Stomach (tissue), 9 donors: ENCODE data around the gene OFD1. TPM values are rescaled to one million over a fixed set of nuclear protein-coding genes. Genes with fewer than 3 reads are reported as not detected.
"Not testable (repeated sequence)": the region's sequence is repeated elsewhere in the genome, so short reads cannot be mapped to it uniquely, and the experiment has no call there.

Experiments used
- DNase-seq, 2 donors: peaks; one replicate each; pipeline versions ENCODE4 v3.0.0 to v3.0.0-alpha.2; 2013 to 2019
- H3K27ac ChIP-seq, 5 donors: fragments of 200-600 bp in 4 of 5; sonication (generic) in 4 of 5; one replicate each; pipeline ENCODE4 v1.5.1; 2013 to 2019; ENCODE audit warnings: mild to moderate bottlenecking in 1 of 5, moderate library complexity in 1 of 5
- H3K27me3 ChIP-seq, 3 donors: fragments of 200-600 bp; sonication (generic); one replicate each; pipeline ENCODE4 v1.5.1; 2017 to 2019; ENCODE audit warnings: mixed run types in 1 of 3
- H3K36me3 ChIP-seq, 4 donors: fragments of 200-600 bp; sonication (generic); 1 replicate in 3 of 4; 2 replicates in 1 of 4; pipeline ENCODE4 v1.5.1; 2016 to 2019
- H3K4me1 ChIP-seq, 4 donors: fragments of 200-600 bp; sonication (generic); one replicate each; pipeline ENCODE4 v1.5.1; 2016 to 2019
- H3K4me3 ChIP-seq, 4 donors: fragments of 200-600 bp; sonication (generic) in 3 of 4; one replicate each; pipeline ENCODE4 v1.5.1; 2016 to 2019; ENCODE audit warnings: mild to moderate bottlenecking in 1 of 4
- H3K9me3 ChIP-seq, 4 donors: fragments of 200-600 bp; sonication (generic); one replicate each; pipeline ENCODE4 v1.5.1; 2016 to 2019
- EP300 ChIP-seq: sonication (generic); formaldehyde crosslinking; IDR thresholded peaks from one replicate; pipeline ENCODE4 v1.6.1; 2017; ENCODE audit warnings: antibody characterized with exemption
- POLR2A ChIP-seq, 4 donors: fragments of 450-650 bp; IDR thresholded peaks; one replicate each; pipeline ENCODE4 v1.6.1; 2016; ENCODE audit warnings: antibody characterized with exemption in 4 of 4, control low read depth in 2 of 4, mild to moderate bottlenecking in 1 of 4, moderate library complexity in 1 of 4
- POLR2AphosphoS5 ChIP-seq, 3 donors: sonication (generic); formaldehyde crosslinking; IDR thresholded peaks; one replicate each; pipeline ENCODE4 v1.6.1; 2016; ENCODE audit warnings: antibody characterized with exemption in 3 of 3
- WGBS, 5 donors: extraction: QIAGEN DNeasy Blood & Tissue Kit in 3 of 5; methylation state at CpG; one replicate each; pipeline versions ENCODE4 v1.1.5 to v1.1.7; 2013 to 2018; 5-methylcytosine and 5-hydroxymethylcytosine counted together
- intact Hi-C: fragments of 100-400 bp; cut with DNase I; formaldehyde crosslinking; loops from one replicate; pipeline ENCODE4 v1.15.1; 2023; ENCODE audit warnings: low total_unique reads
- polyA plus RNA-seq, 3 donors: library from polyadenylated mRNA; stranded (reverse); fragments of 200-250 nt; gene quantifications; one replicate each; pipeline ENCODE4 v1.2.3, GENCODE V29; 2013
- total RNA-seq, 5 donors: library from RNA; depleted of rRNA; stranded (reverse); fragments of >200 nt; gene quantifications; one replicate each; pipeline versions ENCODE4 v1.1.0 to v1.2.3, GENCODE V29; 2014 to 2016
- TF ChIP-seq, protein P1 (sequence below), 7 experiments: fragments of 450-650 bp in 4 of 7; fragments of 200-600 bp in 3 of 7; sonication (generic) in 3 of 7; IDR thresholded peaks; one replicate each; pipeline ENCODE4 v1.5.1; 2016 to 2019; ENCODE audit warnings: antibody characterized with exemption in 7 of 7, control low read depth in 2 of 7, mild to moderate bottlenecking in 1 of 7
- donor health status: healthy with polysubstance abuse.
- donor health status: Bipolar disorder and iron deficiency.
- donor health status: healthy.

Gene OFD1
- total and polyA plus RNA-seq, 8 donors, result 15.6 to 144 (median 49.5) TPM

DNA sequence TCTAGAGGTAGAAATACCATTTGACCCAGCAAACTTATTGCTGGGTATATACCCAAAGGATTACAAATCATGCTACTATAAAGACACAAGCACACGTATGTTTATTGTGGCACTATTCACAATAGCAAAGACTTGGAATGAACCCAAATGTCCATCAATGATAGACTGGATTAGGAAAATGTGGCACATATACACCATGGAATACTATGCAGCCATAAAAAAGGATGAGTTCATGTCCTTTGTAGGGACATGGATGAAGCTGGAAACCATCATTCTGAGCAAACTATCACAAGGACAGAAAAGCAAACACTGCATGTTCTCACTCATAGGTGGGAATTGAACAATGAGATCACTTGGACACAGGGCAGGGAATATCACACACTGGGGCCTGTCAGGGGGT is 4.0 kb upstream of the OFD1 start:
- H3K9me3 ChIP-seq, H3K4me3 ChIP-seq, H3K27me3 ChIP-seq, H3K36me3 ChIP-seq, intact Hi-C loops, H3K27ac ChIP-seq, DNase-seq: not testable (repeated sequence)
- H3K4me1 ChIP-seq, result peaks cover 5 to 41% (median 20%) of the 10 kb centered on the region in 4 donors
- WGBS, 5 donors, result 90 to 100% (median 92%) methylated on average over 1 of the region's 1 CpG

DNA sequence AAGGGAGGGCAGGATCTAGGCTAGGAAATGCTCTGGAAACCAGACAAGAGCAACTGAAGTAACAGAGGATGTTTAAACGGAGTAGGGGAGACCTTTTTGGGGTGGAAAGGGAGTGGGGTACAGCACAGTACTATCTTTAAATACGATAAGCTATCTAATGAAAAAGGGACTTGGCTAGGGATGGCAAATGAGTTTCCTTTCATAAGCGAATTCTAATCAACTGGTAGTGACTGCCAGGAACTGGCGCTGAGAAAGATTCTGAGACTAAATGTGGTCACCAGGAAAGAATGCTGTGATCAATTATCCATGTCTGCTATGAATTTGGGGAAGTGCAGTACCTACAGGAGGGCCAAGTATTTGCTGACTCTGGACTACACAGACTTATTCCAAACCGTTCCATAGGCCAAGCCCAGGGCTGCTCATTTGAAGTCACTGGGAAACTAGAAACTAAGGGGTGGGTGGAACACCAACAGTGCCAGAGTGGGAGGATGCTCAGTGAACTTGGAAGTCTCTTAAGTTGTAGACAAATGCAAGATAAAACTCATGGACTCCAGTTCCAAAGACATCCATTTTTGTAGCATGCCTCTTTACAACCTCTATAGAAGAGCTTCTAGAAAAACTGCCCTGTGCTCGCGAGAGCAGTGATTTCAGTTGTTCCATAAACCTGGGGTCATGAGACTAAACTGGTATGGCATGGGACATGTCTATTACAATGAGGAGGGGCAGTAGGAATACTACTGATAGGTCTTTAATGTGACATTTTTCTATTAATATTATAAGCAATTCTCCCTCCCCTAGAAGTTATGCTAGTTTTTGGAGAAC is 2.1 kb upstream of the OFD1 start:
- TF ChIP-seq EP300, result no peak
- H3K4me3 ChIP-seq, result no peak overlapping the region
- peak overlapping the region; percentile 52 to 95 (median 90) for H3K27ac ChIP-seq
- peaks cover 0 to 10% (median 0%) of the 10 kb centered on the region in 3 donors for H3K27me3 ChIP-seq
- peaks cover 0 to 2% (median 0%) of the 10 kb centered on the region in 4 donors for H3K36me3 ChIP-seq
- no peaks in the 10 kb centered on the region for H3K9me3 ChIP-seq
- intact Hi-C loops, result no loop called here
- WGBS, 5 donors, result 28 to 58% (median 55%) methylated on average over 7 of the region's 7 CpGs
- peak in 1 of 2 donors; percentile 67 for DNase-seq
- H3K4me1 ChIP-seq, result peaks cover 5 to 55% (median 28%) of the 10 kb centered on the region in 4 donors

DNA sequence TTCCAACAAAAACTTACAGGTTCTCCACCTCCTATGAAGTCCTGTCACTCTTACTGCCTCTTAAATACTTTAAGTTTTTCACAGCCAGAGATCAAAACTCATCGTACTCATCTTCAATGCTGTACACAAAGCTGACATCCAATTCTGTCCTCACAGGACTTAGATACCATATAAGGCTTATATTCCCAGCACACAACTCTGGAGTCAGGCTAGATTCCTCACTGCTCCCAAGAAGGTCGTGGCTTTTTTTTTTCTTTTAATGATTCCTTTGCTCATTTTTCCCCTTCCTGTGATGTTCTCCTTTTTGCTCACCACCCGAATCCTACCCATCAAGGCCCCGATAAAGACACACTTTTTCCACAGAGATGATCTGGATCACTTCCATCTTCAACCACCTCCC is 1.0 kb upstream of the OFD1 start:
- WGBS, 5 donors, result 15 to 47% (median 32%) methylated on average over 4 of the region's 4 CpGs
- H3K27me3 ChIP-seq, result peaks cover 0 to 10% (median 0%) of the 10 kb centered on the region in 3 donors
- H3K4me1 ChIP-seq, result peaks cover 5 to 61% (median 28%) of the 10 kb centered on the region in 4 donors
- DNase-seq, result peak in 1 of 2 donors; percentile 16
- TF ChIP-seq POLR2A (IDR thresholded peaks at IDR 0.05) (no peak), EP300 (no peak), POLR2AphosphoS5 (IDR thresholded peaks at IDR 0.05) (no peak)
- TF ChIP-seq, protein P1, sequence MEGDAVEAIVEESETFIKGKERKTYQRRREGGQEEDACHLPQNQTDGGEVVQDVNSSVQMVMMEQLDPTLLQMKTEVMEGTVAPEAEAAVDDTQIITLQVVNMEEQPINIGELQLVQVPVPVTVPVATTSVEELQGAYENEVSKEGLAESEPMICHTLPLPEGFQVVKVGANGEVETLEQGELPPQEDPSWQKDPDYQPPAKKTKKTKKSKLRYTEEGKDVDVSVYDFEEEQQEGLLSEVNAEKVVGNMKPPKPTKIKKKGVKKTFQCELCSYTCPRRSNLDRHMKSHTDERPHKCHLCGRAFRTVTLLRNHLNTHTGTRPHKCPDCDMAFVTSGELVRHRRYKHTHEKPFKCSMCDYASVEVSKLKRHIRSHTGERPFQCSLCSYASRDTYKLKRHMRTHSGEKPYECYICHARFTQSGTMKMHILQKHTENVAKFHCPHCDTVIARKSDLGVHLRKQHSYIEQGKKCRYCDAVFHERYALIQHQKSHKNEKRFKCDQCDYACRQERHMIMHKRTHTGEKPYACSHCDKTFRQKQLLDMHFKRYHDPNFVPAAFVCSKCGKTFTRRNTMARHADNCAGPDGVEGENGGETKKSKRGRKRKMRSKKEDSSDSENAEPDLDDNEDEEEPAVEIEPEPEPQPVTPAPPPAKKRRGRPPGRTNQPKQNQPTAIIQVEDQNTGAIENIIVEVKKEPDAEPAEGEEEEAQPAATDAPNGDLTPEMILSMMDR (IDR thresholded peaks at IDR 0.05), result no peak
- peak overlapping the region in 4 of 5 donors; percentile 90 to 95 (median 92) for H3K27ac ChIP-seq
- intact Hi-C loops, result no loop called here
- peak overlapping the region; percentile 57 to 81 (median 70) for H3K4me3 ChIP-seq
- no peaks in the 10 kb centered on the region for H3K9me3 ChIP-seq
- peaks cover 0 to 7% (median 0%) of the 10 kb centered on the region in 4 donors for H3K36me3 ChIP-seq

DNA sequence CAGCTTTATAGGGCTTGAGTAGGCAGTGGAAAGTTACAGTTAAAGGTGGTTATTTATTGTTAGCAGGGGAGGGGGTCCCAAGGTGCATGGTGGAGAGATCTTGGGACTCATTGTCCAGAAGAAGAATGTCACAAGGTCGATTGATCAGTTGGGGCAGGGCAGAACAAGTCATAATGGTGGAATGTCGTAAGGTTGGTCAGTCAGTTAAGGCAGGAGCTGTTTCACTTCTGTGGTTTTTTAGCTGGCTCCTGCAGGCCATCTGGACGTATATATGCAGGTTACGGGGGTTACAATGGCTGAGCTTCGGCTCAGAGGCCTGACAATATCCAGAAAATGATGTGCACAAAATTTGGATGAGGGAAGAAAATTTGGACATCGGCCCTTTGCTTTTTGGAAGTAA is 7.1 kb downstream of the OFD1 start:
- intact Hi-C loops, result no loop called here
- 69 to 81% (median 77%) methylated on average over 6 of the region's 6 CpGs for whole genome bisulfite sequencing, 5 donors
- H3K4me1 ChIP-seq, result peaks cover 0 to 19% (median 6%) of the 10 kb centered on the region in 4 donors
- no peaks in the 10 kb centered on the region for H3K9me3 ChIP-seq
- DNase-seq, result no peak
- no peak for TF ChIP-seq POLR2AphosphoS5 (IDR thresholded peaks at IDR 0.05)
- no peak for TF ChIP-seq EP300
- TF ChIP-seq POLR2A (IDR thresholded peaks at IDR 0.05), result no peak
- TF ChIP-seq, protein P1 (IDR thresholded peaks at IDR 0.05), result no peak
- H3K36me3 ChIP-seq, result peaks cover 0 to 50% (median 29%) of the 10 kb centered on the region in 4 donors
- no peak overlapping the region for H3K4me3 ChIP-seq
- peak overlapping the region in 2 of 5 donors; percentile 5 to 83 for H3K27ac ChIP-seq
- no peaks in the 10 kb centered on the region for H3K27me3 ChIP-seq

DNA sequence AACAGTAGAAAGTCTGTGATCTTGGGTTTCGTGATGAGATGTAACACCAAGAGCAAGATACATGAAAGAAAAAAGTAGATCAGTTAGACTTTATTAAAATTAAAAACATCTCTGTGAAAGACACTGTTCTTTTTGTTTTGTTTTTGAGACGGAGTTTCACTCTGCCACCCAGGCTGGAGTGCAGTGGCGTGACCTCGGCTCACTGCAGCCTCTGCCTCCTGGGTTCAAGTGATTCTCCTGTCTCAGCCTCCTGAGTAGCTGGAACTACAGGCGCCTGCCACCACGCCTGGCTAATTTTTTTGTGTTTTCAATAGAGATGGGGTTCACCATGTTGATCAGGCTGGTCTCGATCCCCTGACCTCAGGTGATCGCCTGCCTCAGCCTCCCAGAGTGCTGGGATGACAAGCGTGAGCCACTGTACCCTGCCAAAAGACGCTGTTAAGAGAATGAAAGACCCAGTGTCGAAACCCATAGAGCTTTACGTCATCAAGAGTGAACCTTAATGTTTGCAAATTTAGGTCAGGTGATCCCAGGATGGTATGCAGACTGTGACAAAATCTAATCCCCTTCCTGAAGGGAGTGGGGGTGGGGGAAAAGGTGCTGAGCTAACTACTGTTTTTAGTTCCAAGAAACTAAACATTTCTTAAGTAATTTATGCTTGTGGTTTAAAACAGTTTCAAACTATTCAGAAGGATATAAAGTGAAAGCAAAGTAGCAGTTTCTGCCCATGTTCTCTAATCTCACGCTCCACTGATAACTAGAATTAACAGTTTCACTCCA is 8.0 kb downstream of the OFD1 start:
- Histone ChIP-seq H3K9me3 (no peaks in the 10 kb centered on the region), H3K27me3 (no peaks in the 10 kb centered on the region), H3K4me1 (peaks cover 0 to 10% (median 3%) of the 10 kb centered on the region in 4 donors), H3K4me3 (peak overlapping the region in 2 of 4 donors; percentile 11 to 12), H3K36me3 (peaks cover 0 to 55% (median 37%) of the 10 kb centered on the region in 4 donors), H3K27ac (peak overlapping the region; percentile 61 to 85 (median 75))
- intact Hi-C loops, result no loop called here
- 28 to 57% (median 45%) methylated on average over 11 to 13 of the region's 13 CpGs for WGBS, 5 donors
- TF ChIP-seq EP300, result no peak
- peak; percentile 12 to 48 (median 12) for TF ChIP-seq POLR2AphosphoS5 (IDR thresholded peaks at IDR 0.05)
- DNase-seq, result peak in 1 of 2 donors; percentile 60
